Breast epithelium (tissue), 4 donors: Measurements from ENCODE around the gene CHEK1. TPM values are rescaled to one million over a fixed set of nuclear protein-coding genes. Genes with fewer than 3 reads are reported as not detected.

Source experiments
- DNase-seq, 2 donors: peaks; one replicate each; pipeline ENCODE4 v3.0.0-alpha.2; 2019; ENCODE audit warnings: low spot score in 2 of 2
- H3K27ac ChIP-seq, 2 donors: fragments of 200-600 bp; sonication (generic) in 1 of 2; one replicate each; pipeline ENCODE4 v1.5.1; 2016 to 2019; ENCODE audit warnings: mild to moderate bottlenecking in 1 of 2
- H3K27me3 ChIP-seq, 2 donors: fragments of 200-600 bp; sonication (generic) in 1 of 2; one replicate each; pipeline versions ENCODE4 v1.5.1 to v1.6.0; 2017 to 2019; ENCODE audit warnings: control low read depth in 1 of 2, mild to moderate bottlenecking in 1 of 2
- H3K36me3 ChIP-seq: fragments of 200-600 bp; one replicate; pipeline ENCODE4 v1.5.1; 2019
- H3K4me1 ChIP-seq, 2 donors: fragments of 200-600 bp; sonication (generic); one replicate each; pipeline ENCODE4 v1.5.1; 2016 to 2019; ENCODE audit warnings: control low read depth in 1 of 2
- H3K4me3 ChIP-seq, 3 donors: fragments of 200-600 bp; sonication (generic); 1 replicate in 2 of 3; 2 replicates in 1 of 3; pipeline ENCODE4 v1.5.1; 2016 to 2019; ENCODE audit warnings: mild to moderate bottlenecking in 3 of 3, moderate library complexity in 2 of 3
- H3K9me3 ChIP-seq, 2 donors: fragments of 200-600 bp; sonication (generic) in 1 of 2; one replicate each; pipeline ENCODE4 v1.5.1; 2016 to 2019; ENCODE audit warnings: control low read depth in 1 of 2
- POLR2A ChIP-seq: fragments of 450-650 bp; IDR thresholded peaks from one replicate; pipeline ENCODE4 v1.6.1; 2016; ENCODE audit warnings: antibody characterized with exemption, mild to moderate bottlenecking, moderate library complexity
- POLR2AphosphoS5 ChIP-seq, 3 donors: sonication (generic); formaldehyde crosslinking; IDR thresholded peaks; one replicate each; pipeline ENCODE4 v1.6.1; 2017; ENCODE audit warnings: antibody characterized with exemption in 3 of 3
- intact Hi-C: fragments of 100-400 bp; cut with DNase I; formaldehyde crosslinking; loops from one replicate; pipeline ENCODE4 v1.15.1; 2023; ENCODE audit warnings: low total_unique reads
- total RNA-seq, 3 donors: library from RNA; depleted of rRNA; stranded (reverse); fragments of >200 nt; gene quantifications; one replicate each; pipeline ENCODE4 v1.1.0, GENCODE V29; 2016
- TF ChIP-seq, protein P1 (sequence below), 3 donors: fragments of 450-650 bp; IDR thresholded peaks; one replicate each; pipeline ENCODE4 v1.5.1; 2016 to 2017; ENCODE audit warnings: antibody characterized with exemption in 3 of 3, mild to moderate bottlenecking in 3 of 3, moderate library complexity in 3 of 3

The CHEK1 gene
- total RNA-seq, 3 donors from 2014 or later = 3.1 to 6.6 (median 3.2) TPM

DNA sequence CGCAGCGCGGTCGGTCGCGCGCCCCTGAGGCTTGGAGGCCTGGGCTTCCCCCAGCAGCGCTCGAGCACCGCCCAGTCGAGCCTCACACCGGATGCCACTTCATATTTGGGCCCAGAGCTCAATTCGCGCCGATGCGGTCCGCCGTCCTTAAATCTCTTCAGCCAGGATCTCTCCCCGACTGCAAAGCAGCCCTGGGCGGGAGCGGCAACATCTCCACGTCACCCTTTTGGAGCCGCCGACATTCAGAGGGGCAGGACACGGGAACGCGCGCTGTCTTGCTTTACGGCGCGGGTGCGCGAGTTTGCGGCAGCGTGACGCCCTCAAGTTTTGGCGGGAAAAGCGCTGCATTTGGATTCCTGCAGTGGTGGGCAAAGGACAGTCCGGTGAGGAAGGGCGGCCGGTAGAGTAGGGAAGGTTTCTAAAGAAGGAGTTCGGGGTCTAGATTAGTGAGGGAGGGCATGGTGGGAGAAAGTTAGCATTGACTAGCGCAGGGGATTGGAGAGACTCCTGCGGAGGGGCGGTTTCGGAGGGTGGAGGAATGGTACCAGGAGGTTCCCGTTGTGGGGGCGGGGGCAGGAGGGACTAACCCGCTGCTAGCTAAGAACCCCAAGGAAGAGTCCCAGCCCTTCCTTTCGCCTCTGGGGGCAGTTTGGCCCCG is 796 bp downstream of the CHEK1 start:
- H3K4me3 ChIP-seq = peak overlapping the region; percentile 69 to 94 (median 82)
- H3K27me3 ChIP-seq = no peaks in the 10 kb centered on the region
- no peaks in the 10 kb centered on the region for H3K4me1 ChIP-seq
- no peaks in the 10 kb centered on the region for H3K36me3 ChIP-seq
- intact Hi-C loops = no loop called here
- H3K9me3 ChIP-seq = no peaks in the 10 kb centered on the region
- H3K27ac ChIP-seq = peak overlapping the region; percentile 92 to 98
- DNase-seq = peak; percentile 68 to 78
- TF ChIP-seq, protein P1, sequence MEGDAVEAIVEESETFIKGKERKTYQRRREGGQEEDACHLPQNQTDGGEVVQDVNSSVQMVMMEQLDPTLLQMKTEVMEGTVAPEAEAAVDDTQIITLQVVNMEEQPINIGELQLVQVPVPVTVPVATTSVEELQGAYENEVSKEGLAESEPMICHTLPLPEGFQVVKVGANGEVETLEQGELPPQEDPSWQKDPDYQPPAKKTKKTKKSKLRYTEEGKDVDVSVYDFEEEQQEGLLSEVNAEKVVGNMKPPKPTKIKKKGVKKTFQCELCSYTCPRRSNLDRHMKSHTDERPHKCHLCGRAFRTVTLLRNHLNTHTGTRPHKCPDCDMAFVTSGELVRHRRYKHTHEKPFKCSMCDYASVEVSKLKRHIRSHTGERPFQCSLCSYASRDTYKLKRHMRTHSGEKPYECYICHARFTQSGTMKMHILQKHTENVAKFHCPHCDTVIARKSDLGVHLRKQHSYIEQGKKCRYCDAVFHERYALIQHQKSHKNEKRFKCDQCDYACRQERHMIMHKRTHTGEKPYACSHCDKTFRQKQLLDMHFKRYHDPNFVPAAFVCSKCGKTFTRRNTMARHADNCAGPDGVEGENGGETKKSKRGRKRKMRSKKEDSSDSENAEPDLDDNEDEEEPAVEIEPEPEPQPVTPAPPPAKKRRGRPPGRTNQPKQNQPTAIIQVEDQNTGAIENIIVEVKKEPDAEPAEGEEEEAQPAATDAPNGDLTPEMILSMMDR (IDR thresholded peaks at IDR 0.05) = no peak
- TF ChIP-seq POLR2AphosphoS5 (IDR thresholded peaks at IDR 0.05) = peak; percentile 85 to 90 (median 86)

DNA sequence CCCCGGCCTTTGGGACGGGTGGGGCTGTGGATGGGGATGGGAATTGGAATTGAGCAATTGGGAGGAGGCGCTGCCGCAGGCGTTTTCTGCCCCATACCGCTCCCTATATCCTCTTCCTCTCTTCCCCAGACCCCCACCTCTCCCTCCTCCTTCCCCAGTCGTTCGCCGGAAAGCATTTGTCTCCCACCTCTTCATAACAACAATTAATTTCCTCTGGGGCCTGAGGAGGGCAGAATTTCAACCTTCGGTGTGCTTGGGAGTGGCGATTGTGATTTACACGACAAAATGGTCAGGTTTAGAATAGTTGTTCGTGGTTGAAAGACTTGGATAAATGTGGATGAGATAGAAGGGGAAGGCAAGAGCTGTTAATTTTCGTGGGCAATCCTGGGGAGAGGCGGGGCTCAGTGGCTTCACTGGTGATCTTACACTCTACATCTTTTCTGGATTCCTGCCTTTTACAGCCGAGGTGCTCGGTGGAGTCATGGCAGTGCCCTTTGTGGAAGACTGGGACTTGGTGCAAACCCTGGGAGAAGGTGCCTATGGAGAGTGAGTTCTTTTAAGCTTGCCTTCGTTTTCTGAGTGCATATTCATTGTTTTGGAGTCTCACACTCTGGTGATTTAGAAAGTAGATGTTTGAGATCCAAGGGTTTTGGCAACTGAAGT is 1.5 kb downstream of the CHEK1 start:
- Histone ChIP-seq H3K4me1 (no peaks in the 10 kb centered on the region), H3K4me3 (peak overlapping the region; percentile 69 to 94 (median 82)), H3K27me3 (no peaks in the 10 kb centered on the region), H3K36me3 (no peaks in the 10 kb centered on the region), H3K9me3 (no peaks in the 10 kb centered on the region), H3K27ac (peak overlapping the region; percentile 92 to 98)
- intact Hi-C loops = no loop called here
- no peak for TF ChIP-seq POLR2AphosphoS5 (IDR thresholded peaks at IDR 0.05)
- DNase-seq = no peak

DNA sequence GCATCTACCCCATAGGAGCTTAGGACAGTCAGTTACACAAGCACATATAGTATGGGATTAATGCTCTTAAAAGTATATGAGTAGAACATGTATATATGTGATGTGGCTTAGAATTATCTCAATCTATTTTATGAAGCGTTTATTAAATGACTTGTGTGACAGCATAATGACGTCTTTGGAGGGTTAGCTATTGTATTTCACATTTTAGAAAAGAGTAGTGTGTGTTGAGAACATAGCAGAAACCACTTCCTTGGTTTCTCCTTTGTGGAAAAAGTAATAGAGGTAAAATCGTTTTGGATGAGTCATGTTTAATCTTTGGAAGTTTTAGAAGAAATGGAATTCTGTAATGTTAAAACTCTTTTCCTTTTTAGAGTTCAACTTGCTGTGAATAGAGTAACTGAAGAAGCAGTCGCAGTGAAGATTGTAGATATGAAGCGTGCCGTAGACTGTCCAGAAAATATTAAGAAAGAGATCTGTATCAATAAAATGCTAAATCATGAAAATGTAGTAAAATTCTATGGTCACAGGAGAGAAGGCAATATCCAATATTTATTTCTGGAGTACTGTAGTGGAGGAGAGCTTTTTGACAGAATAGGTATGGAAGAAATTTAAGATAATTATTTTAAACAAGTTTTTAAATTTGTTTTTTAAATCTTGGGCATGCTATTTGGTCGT is 2.4 kb downstream of the CHEK1 start:
- no peaks in the 10 kb centered on the region for H3K9me3 ChIP-seq
- H3K27me3 ChIP-seq = no peaks in the 10 kb centered on the region
- no peak overlapping the region for H3K4me3 ChIP-seq
- intact Hi-C loops = no loop called here
- no peak for DNase-seq
- TF ChIP-seq POLR2A = no peak
- no peak for TF ChIP-seq POLR2AphosphoS5 (IDR thresholded peaks at IDR 0.05)
- TF ChIP-seq, protein P1 (IDR thresholded peaks at IDR 0.05) = no peak
- H3K36me3 ChIP-seq = no peaks in the 10 kb centered on the region
- no peak overlapping the region for H3K27ac ChIP-seq
- no peaks in the 10 kb centered on the region for H3K4me1 ChIP-seq

DNA sequence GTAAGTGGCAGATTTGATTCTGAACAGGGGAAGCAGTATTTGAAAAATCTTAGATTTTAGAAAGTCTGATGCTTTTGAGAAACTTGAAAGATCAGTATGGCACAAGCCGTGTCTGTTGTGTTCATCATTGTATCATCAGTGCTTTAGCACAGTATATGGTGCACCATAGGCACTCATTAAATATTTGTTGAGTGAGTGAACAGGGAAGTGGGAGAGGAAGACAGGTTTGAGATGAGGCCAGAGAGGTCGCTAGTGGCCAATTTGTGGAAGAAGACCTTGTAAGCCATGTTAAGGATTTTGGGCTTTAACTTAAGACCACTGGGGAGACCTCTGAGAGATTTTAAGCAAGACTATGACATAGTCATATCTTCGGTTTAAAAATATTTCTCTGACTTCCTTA is 12.9 kb downstream of the CHEK1 start:
- no peaks in the 10 kb centered on the region for H3K9me3 ChIP-seq
- intact Hi-C loops = no loop called here
- H3K27me3 ChIP-seq = no peaks in the 10 kb centered on the region
- no peaks in the 10 kb centered on the region for H3K4me1 ChIP-seq
- H3K27ac ChIP-seq = no peak overlapping the region
- no peak for DNase-seq
- H3K4me3 ChIP-seq = no peak overlapping the region
- no peaks in the 10 kb centered on the region for H3K36me3 ChIP-seq
- TF ChIP-seq POLR2AphosphoS5 (IDR thresholded peaks at IDR 0.05) = no peak
- TF ChIP-seq, protein P1 (IDR thresholded peaks at IDR 0.05) = no peak
- no peak for TF ChIP-seq POLR2A

DNA sequence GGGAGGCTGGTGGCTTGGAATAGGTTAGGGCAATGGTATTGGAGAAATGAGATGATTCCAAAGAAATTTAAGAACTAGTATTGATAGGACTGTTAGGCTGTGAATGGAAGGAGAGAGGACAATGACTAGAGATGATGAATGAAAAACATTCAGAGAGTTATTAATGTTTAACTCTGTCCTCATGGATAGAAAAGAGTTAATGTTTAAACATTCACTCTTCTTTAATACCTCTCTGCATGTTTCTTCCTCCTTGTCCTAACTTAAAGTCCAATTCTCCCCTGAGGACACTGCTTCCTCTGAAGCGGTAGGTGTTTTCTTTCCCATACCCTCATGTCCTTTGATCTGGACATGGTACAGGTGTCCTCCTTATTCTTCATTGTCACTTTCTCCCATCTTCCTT is 13.4 kb downstream of the CHEK1 start:
- no peaks in the 10 kb centered on the region for H3K9me3 ChIP-seq
- no peak overlapping the region for H3K27ac ChIP-seq
- no peaks in the 10 kb centered on the region for H3K36me3 ChIP-seq
- DNase-seq = no peak
- no peak overlapping the region for H3K4me3 ChIP-seq
- no peak for TF ChIP-seq POLR2AphosphoS5 (IDR thresholded peaks at IDR 0.05)
- TF ChIP-seq, protein P1 (IDR thresholded peaks at IDR 0.05) = no peak
- TF ChIP-seq POLR2A = no peak
- H3K27me3 ChIP-seq = no peaks in the 10 kb centered on the region
- intact Hi-C loops = no loop called here
- H3K4me1 ChIP-seq = no peaks in the 10 kb centered on the region
